SKM-1 (cell line): ENCODE measurements around the gene TBC1D8.
A peak's percentile ranks its signal among the peaks of the same experiment; 100 is the strongest.

Experiments used
- DNase-seq: peaks from one replicate; lab custom pipeline; 2025; ENCODE audit not compliant: unreplicated experiment; lab: John Stamatoyannopoulos, UW

TBC1D8 gene

DNA sequence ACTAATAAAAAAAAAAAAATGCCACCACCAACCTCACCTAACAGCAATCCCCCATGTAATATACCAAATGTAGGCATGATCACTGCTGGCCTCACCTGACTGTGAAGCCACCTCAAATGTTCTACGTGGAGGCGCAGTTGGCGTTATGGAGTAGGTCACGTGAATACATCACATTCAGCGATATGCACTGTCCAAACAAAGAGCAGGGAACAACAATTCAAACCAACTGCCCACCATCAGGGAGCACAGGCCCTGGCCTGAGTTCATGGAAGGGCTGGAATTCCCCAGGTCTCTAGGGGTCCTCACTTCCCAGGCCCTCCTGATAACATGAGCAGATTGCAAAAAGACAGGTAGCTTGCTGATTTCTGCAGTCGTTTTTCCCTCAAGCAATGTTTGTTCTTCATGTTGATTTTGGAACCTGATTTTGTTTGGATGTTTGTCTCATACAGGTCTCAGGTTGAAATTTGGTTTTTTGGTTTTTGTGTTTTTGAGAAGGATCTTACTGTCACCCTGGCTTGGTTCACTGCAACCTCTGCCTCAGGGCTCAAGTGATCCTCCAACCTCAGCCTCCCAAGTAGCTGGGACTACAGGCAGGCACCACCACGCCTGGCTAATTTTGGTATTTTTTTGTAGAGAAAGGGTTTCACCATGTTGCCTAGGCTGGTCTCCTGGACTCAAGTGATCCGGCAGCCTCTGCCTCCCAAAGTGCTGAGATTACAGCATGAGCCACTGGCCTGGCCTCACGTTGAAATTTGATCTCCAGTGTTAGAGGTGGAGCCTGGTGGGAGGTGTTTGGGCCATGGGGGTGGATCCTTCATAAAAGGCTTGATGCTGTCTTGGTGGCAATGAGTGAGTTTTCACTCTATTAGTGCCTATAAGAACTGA, 15.5 kb downstream of the TBC1D8 start:
- DNase-seq = no peak

- no peak for DNase-seq
Observed at GRCh38 chr2:101133492-101134100, 17.6 kb downstream of the TBC1D8 start.

- DNase-seq = no peak
Observed at GRCh38 chr2:101132202-101132601, 19.0 kb downstream of the TBC1D8 start.

DNA sequence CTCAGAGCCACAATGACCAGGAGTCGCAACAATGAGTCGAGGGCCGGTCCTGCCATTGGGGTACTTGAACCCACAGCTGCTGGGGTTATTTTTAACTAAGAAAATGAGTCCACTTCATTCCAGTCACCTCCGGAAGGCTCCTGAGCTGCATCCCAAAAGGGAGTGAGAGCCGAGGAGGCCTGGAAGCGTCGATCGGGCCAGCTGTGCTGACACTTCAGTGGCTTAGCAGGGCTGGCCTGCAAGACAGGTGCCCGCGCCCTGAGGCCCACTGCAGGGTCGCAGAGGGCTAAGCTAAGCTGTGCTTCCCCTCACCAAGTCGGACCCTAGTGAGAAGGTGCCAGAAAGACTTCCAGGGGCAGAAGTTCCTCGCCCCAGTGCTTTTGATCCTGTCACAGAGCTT, 21.1 kb downstream of the TBC1D8 start:
- no peak for DNase-seq

- DNase-seq = no peak
Observed at GRCh38 chr2:101127319-101128056, 23.7 kb downstream of the TBC1D8 start.

- DNase-seq = no peak
Observed at GRCh38 chr2:101125808-101126207, 25.4 kb downstream of the TBC1D8 start.

DNA sequence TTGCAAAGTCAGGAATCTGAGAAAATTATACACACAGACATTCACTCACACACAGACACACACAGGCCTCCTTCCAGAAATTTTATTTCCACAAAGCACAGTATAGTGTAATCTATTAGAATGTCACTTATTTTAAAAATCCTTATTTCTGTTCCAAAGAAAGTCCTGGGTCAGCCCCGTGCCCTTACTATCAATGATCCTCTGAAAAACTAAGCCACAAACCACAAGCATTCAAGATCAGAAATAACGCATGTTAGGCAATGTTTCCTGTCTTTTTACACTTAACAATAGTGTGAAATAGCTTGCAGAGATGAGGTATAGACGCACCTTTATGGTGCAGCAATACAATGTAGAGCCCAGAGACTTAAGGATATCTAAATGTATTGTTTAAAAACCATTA, 25.8 kb downstream of the TBC1D8 start:
- DNase-seq = no peak

- DNase-seq = no peak
Observed at GRCh38 chr2:101124643-101125366, 26.4 kb downstream of the TBC1D8 start.

- no peak for DNase-seq
Observed at GRCh38 chr2:101123795-101124471, 27.2 kb downstream of the TBC1D8 start.

DNA sequence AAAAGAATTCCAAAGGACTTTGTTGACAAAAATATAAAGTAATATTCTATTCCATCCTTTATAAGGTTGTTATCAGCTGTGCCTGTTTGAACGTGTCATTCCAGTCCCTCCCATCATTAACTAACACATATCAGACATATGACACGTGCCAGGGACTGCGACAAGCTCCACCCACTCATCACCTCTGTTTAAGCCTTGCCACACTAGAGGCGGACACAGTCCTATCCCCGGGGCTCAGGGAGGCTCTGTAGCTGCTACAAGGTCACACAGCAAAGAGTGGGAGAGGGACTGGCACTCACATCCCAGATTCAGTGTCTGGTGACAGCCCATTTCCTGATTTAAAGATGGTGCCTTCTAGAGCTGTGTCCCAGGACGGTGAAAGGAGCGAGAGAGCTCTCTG, 30.0 kb downstream of the TBC1D8 start:
- no peak for DNase-seq

- DNase-seq = no peak
Observed at GRCh38 chr2:101120124-101120996, 30.8 kb downstream of the TBC1D8 start.

- DNase-seq = no peak
Observed at GRCh38 chr2:101119431-101119830, 31.8 kb downstream of the TBC1D8 start.

DNA sequence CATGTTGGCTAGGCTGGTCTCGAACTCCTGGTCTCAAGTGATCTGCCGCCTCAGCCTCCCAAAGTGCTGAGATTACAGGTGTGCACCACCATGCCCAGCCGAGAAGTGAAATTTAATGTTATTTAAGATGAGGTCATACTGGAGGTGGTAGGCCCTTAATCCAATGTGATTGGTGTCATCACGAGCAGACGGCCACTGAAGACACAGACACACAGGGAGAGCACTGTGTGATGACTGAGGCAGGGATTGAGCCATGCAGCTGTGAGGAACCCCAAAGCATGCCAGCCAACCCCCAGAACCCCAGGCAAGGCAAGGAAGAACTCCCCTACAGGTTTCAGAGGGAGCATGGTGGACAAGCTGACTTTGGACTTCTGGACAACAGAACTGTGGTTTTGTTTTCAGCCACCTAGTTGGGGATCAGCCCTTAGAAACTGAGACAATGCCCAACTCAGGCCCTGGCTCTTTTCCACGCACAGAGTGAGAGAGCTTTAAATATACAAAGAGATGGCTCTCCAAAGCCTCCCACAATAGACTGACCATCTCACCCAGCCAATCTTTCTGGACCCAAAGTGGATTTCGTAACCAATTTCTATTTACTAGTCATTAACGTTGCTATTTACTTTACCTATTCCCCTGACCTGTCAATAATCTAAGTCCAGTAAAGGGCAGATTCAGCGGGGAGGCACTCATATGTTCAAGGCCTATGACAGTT, 34.2 kb downstream of the TBC1D8 start:
- no peak for DNase-seq

DNA sequence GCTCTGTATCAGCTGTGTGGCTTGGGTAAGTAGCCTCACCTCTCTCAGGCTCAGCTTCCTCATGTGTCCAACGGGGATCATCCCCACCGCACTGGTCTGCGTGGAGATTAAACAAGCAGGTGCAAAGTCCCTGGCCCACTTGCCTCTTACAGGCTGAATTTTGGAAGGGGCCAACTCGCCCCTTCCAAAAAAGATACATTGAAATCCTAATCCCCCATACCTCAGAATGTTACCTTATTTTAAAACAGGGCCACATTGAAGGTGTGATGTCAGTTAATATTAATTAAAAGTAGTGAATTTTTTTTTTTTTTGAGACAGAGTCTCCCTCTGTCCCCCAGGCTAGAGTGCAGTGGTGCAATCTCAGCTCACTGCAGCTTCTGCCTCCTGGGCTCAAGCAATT, 34.8 kb downstream of the TBC1D8 start:
- DNase-seq = no peak

- DNase-seq = no peak
Observed at GRCh38 chr2:101115664-101116063, 35.5 kb downstream of the TBC1D8 start.

DNA sequence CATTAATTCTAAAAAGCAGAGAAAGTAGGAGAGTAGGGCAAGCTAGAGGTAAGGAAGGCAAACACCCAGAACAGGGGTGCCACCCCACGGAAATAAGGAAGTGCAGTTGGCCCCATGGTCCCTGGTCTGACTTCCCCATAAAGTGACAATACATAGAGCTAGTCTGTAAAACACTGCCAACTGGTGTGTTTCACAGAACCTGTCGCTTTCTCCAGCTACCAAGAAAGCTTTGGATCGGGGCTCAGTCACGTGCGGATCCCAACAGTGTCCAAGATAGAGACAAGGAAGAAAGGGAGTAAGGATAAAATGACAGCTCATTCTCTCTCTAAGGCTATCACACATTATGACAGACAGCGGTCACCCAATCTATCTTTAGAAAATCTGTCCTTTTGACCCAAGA, 36.4 kb downstream of the TBC1D8 start:
- peak; percentile 54 for DNase-seq

GRCh38 chr2:101114268-101114783, 36.9 kb downstream of the TBC1D8 start:
- DNase-seq = no peak

DNA sequence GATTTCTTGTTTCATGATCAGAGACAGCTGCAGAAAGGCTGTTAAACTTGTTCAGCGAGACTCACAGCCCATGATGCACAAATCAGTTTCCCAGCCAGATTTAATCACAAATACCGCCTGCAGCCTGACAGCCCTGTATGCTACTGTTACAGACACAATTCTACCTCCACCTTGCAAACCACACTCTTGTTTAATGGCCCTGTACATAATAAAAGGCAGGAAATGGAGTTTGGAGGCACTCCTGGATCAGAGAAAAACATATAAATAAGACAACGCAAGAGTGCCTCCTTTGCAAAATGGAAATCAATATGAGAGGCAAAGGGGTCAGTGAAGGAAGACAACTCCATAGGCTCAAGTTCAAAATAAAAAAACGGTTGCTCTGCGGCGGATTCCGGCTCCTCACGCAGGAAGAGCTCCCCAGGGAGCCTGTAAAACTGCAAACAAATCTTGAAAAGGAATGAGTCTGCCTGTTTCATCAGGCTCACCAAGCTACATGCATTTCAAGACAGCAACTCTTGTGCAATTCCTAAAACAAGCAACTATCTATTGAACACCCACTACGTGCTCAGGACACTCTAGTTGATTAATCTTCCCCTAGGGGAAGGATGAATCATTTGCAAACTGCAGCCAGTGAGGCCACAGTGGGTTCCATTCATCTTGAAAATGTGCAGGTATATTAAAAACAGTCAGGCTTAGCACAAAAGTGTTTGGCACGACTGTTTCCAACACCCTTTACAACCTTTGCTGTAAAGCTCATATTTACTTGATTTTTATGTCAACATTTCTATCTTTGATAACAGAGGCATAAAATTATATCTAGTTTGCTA, 37.5 kb downstream of the TBC1D8 start:
- DNase-seq = peak; percentile 73
